MCF 10A (cell line): Measurements from ENCODE around the gene CD276. TPM values are rescaled to one million over a fixed set of nuclear protein-coding genes. Genes with fewer than 3 reads are reported as not detected.

Source experiments
- BruUV-seq: library from RNA; stranded (reverse); fragments of 400-500 nt; replicated peaks from 2 replicates; lab custom pipeline; 2021; lab: Mats Ljungman, UMichigan
- CTCF ChIA-PET: fragments of 300-600 bp; sonication (Branson Sonifier 250); formaldehyde crosslinking; extraction: SDS; loops from one replicate; lab custom pipeline; 2021; ENCODE audit warnings: antibody characterized with exemption, inconsistent platforms; lab: Yijun Ruan, JAX
- POLR2A ChIA-PET: fragments of 300-600, 350-650 bp; sonication (Branson Sonifier 250); formaldehyde crosslinking; extraction: SDS; loops from one replicate; lab custom pipeline; 2020; ENCODE audit warnings: antibody characterized with exemption, inconsistent platforms; lab: Yijun Ruan, JAX
- DNase-seq: peaks from one replicate; pipeline ENCODE4 v3.0.0-alpha.2; 2018; ENCODE audit not compliant: unreplicated experiment
- H3K27ac Mint-ChIP-seq: one replicate; pipeline ENCODE4 v1.8.0; 2022; ENCODE audit warnings: mild to moderate bottlenecking, low read depth, mixed read lengths; ENCODE audit not compliant: unreplicated experiment
- H3K27me3 Mint-ChIP-seq: one replicate; pipeline ENCODE4 v1.8.0; 2022; ENCODE audit warnings: mixed read lengths; ENCODE audit not compliant: insufficient read depth, unreplicated experiment
- H3K36me3 Mint-ChIP-seq: one replicate; pipeline ENCODE4 v1.8.0; 2022; ENCODE audit warnings: mild to moderate bottlenecking, moderate library complexity, mixed read lengths; ENCODE audit not compliant: insufficient read depth, unreplicated experiment
- H3K4me1 Mint-ChIP-seq: one replicate; pipeline ENCODE4 v1.8.0; 2022; ENCODE audit warnings: mixed read lengths; ENCODE audit not compliant: insufficient read depth, unreplicated experiment
- H3K4me3 Mint-ChIP-seq: one replicate; pipeline ENCODE4 v1.8.0; 2022; ENCODE audit warnings: mild to moderate bottlenecking, moderate library complexity, mixed read lengths; ENCODE audit not compliant: unreplicated experiment
- H3K9me3 Mint-ChIP-seq: one replicate; pipeline ENCODE4 v1.8.0; 2022; ENCODE audit warnings: mixed read lengths; ENCODE audit not compliant: unreplicated experiment
- intact Hi-C: fragments of 100-400 bp; cut with micrococcal nuclease; formaldehyde crosslinking; loops from 2 replicates; pipeline ENCODE4 v1.14.1; 2022
- total RNA-seq: library from RNA; stranded (reverse); gene quantifications from 2 replicates; pipeline ENCODE4 v1.2.3, GENCODE V29; 2022
- TF ChIP-seq, protein P1 (sequence below): fragments of 200-600 bp; IDR thresholded peaks from one replicate; pipeline ENCODE4 v1.8.0; 2022; ENCODE audit warnings: antibody characterized with exemption, mild to moderate bottlenecking; ENCODE audit not compliant: unreplicated experiment

CD276 gene
- total RNA-seq, 1 experiment from 2014 or later: 52.8 TPM

DNA sequence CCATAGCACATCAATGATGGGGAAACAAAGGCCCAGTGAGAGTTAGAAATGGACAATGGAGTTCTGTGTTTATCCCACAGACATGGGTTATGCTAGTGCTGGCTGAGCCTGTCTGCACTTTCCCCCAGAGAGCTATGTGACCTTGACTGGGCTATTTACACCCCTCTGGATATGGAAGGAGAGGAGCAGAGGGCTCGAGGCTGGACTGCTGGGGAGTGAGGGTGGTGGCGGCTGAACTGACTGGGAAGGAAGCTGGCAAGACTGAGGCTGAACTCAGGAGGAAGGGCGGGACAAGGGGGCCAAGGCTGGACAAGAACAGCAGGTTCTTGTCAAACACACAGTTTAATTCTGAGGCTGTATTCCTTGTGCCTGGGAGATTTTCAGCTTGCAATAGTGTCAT lies 79.7 kb downstream of the CD276 start:
- Mint-ChIP-seq H3K9me3 (peaks cover 9% of the 10 kb centered on the region), H3K4me3 (no peak overlapping the region), H3K27ac (no peak overlapping the region), H3K27me3 (peaks cover 27% of the 10 kb centered on the region), H3K36me3 (no peaks in the 10 kb centered on the region), H3K4me1 (no peaks in the 10 kb centered on the region)
- TF ChIP-seq, protein P1, sequence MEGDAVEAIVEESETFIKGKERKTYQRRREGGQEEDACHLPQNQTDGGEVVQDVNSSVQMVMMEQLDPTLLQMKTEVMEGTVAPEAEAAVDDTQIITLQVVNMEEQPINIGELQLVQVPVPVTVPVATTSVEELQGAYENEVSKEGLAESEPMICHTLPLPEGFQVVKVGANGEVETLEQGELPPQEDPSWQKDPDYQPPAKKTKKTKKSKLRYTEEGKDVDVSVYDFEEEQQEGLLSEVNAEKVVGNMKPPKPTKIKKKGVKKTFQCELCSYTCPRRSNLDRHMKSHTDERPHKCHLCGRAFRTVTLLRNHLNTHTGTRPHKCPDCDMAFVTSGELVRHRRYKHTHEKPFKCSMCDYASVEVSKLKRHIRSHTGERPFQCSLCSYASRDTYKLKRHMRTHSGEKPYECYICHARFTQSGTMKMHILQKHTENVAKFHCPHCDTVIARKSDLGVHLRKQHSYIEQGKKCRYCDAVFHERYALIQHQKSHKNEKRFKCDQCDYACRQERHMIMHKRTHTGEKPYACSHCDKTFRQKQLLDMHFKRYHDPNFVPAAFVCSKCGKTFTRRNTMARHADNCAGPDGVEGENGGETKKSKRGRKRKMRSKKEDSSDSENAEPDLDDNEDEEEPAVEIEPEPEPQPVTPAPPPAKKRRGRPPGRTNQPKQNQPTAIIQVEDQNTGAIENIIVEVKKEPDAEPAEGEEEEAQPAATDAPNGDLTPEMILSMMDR: no peak
- intact Hi-C loops: no loop called here
- no peak for DNase-seq
- BruUV-seq: no TSS peak
- ChIA-PET CTCF (interaction anchor here (0.6 kb wide), 1 partner anchor 42 kb away, joined by 3 read pairs; no protein-coding TSS in a partner anchor), POLR2A (no interaction called here)

Other genes starting within 250 kb of the CD276 start
- not detected in 2 replicates for gene REC114, start 241.2 kb upstream of the CD276 start, total RNA-seq
- gene NPTN, start 51.0 kb upstream of the CD276 start, total RNA-seq: 71.0 and 78.9 TPM in 2 replicates
- not detected in 2 replicates for gene INSYN1, start 69.0 kb downstream of the CD276 start, total RNA-seq
- gene TBC1D21, start 189.2 kb downstream of the CD276 start, total RNA-seq: not detected in 2 replicates
- gene LOXL1, start 242.1 kb downstream of the CD276 start, total RNA-seq: 4.7 and 4.9 TPM in 2 replicates